NK-92 (cell line): ENCODE measurements around the gene PPIG.
"Not testable (repeated sequence)": the region's sequence is repeated elsewhere in the genome, so short reads cannot be mapped to it uniquely, and the experiment has no call there.

Source experiments
- DNase-seq: peaks from one replicate; lab custom pipeline; 2025; ENCODE audit not compliant: unreplicated experiment; lab: John Stamatoyannopoulos, UW

PPIG gene

DNA sequence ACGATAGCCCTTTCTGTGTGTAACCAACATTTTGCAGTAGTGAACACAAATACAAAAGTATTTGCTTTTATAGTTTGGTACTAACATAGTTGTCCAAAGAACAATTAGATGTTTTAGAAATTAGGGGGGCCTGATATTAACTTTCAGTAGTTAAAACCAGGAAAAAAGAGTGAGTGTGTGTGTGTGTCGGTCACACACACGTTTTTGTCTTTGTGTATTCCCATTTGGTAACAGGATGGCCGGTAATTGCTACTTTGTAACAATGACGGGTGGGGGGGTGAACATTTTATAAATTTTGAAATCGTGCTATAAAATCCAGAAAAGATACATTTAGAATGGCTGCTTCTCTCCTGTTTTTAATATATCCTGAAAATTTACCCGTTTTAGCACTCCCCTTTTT lies 1.5 kb downstream of the PPIG start:
- DNase-seq = no peak

DNA sequence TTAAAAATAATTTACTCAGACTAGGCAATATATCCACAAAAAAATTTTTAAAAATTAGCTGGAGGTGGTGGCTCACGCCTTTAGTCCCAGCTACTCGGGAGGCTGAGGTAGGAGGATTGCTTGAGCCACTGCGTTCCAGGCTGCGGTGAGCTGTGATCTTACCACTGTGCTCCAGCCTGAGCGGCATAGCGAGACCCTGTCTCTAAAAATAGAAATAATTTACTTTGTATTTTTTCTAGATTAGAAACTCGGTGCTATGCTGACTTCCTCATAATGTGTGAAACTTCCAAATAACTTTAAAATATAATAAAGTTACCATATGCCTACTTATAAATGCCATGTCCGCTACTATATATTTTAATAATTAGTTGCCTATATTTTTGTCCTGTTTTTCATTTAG lies 6.7 kb downstream of the PPIG start:
- no peak for DNase-seq

DNA sequence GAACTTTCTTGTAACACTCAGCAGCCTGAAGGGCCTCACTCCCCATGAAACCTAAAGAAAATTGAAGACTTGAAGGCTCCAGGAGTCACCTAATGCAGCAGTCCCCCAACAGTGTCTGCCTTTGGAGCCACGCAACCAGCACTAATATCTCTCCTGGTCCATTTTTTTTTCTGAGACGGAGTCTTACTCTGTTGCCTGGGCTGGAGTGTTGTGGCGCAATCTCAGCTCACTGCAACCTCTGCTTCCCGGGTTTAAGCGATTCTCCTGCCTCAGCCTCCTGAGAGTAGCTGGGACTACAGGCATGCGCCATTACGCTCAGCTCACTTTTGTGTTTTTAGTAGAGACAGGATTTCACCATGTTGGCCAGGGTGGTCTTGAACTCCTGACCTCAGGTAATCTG lies 12.4 kb downstream of the PPIG start:
- not testable (repeated sequence) for DNase-seq

DNA sequence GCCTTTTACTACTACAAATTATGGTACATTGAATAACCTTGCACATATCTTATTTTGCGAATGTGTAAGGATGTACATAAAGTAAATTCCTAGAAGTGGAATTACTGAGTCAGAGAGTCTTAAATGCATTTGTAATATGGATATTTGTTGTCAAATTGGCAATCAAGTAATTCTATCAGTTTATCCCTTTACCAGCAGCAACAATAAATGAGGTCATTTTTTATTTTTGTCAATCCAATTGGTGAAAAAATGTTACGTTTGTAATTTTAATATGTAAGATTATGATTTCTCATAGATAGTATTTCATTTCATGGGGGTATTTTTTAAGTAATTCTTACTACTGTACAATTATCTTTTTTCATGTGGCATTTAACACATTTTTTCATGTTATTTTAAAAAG lies 14.8 kb downstream of the PPIG start:
- DNase-seq = no peak

GRCh38 chr2:169599568-169599967 lies 15.4 kb downstream of the PPIG start:
- DNase-seq = no peak

- no peak for DNase-seq
Observed at GRCh38 chr2:169609264-169609663, 25.1 kb downstream of the PPIG start.

DNA sequence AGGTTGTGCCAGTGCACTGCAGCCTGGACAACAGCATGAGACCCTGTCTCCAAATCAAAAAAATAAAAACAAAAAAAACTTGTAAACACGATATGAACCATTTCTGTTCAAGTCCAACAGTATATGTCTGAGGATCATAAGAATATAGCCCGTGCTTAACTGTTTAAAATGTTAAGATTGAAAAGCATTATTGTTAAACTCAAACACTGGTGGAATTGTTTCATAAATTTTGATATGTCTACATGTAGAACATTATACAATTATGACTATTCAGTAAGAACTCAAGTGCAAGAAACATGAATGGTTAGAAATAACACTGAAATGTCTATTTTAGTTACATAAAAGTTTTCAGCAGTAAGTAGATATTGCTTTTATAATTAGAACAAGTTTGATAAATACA lies 29.7 kb downstream of the PPIG start:
- DNase-seq = no peak

GRCh38 chr2:169615982-169616381 lies 31.8 kb downstream of the PPIG start:
- not testable (repeated sequence) for DNase-seq

GRCh38 chr2:169619946-169620345 lies 35.8 kb downstream of the PPIG start:
- DNase-seq = no peak

DNA sequence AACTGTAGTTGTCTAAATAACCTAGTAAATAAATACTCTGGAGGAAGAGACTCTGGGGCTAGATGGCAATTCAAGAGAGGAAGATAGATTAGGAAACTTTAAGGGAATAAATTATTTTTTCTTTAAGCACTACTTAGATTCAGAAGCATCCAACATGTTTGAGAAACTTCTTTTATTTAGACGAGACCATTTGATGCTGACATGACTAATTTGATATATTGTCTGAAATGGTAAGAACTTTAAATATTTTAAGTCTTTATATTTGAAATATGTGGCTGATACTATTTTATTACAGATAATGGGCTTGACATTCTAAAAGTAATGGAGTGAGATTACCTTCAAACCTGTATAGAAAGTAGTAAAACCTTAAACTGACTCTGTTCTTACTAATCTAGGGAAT lies 36.4 kb downstream of the PPIG start:
- no peak for DNase-seq

DNA sequence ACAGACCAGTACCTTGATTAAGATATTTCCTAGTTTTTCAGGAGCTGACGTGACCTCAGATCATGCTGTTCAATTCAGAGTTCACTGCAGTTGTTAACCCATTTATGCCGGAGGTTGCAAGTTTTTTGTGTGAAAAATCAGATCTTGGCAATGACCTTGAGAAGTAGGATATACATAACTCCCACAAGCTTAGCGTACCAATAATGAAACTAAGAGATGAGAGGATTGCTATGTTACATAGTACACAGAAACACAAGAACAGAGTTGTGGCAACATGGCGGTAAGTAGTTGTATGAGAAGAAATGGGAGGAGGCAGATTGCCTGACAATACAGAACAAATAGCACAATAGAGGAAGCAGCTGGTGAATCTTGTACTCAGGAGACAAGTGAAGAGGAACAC lies 39.1 kb downstream of the PPIG start:
- no peak for DNase-seq

GRCh38 chr2:169625781-169626180 lies 41.6 kb downstream of the PPIG start:
- no peak for DNase-seq

DNA sequence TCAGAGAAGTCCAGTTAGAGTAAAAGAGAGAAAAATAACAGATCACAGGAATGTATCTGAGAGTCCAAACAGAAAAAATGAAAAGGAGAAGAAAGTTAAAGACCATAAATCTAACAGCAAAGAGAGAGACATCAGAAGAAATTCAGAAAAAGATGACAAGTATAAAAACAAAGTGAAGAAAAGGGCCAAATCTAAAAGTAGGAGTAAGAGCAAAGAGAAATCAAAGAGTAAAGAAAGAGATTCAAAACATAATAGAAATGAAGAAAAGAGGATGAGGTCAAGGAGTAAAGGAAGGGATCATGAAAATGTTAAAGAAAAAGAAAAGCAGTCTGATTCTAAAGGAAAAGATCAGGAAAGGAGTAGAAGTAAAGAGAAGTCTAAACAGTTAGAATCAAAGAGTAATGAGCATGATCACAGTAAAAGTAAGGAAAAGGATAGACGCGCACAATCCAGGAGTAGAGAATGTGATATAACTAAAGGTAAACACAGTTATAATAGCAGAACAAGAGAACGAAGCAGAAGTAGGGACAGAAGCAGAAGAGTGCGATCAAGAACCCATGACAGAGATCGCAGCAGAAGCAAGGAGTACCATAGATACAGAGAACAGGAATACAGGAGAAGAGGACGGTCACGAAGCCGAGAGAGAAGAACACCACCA lies 52.4 kb downstream of the PPIG start:
- no peak for DNase-seq

DNA sequence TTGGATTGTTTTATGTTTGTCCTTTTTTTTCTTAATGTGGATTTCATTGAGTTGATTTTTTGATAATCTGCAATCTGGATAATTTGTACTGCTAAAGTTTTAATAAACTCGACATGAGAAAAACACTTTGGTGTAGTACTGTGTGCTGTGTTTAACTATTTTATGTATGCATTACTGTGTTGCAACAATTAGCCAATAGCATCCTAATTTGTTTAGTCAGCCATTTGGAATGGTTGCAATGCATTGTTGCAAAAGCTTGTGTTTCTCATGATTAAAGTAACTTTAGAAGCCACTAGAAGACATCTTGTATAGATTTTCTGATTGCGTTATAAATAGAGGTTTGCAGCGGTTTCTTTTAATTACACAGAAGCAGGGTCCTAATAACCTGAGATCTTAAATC lies 53.5 kb downstream of the PPIG start:
- DNase-seq = no peak

DNA sequence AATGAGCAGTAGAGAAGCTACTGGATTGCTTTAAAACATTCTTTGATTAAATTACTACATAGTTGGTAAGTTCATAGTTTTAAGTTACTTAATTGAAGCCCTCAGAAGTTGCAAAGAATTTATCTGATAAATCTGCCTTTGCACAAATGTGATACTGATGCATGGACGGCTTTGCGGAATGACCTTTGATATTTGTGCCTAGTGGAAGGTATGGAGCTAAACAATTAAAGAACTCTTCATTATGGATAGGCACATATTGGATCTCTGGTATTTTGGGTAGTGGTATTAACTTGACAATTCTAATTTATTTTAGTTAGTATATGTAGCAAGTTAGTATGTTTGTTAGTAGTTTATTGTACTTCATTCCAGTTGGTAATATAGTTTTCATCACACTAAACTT lies 56.0 kb downstream of the PPIG start:
- DNase-seq = no peak

DNA sequence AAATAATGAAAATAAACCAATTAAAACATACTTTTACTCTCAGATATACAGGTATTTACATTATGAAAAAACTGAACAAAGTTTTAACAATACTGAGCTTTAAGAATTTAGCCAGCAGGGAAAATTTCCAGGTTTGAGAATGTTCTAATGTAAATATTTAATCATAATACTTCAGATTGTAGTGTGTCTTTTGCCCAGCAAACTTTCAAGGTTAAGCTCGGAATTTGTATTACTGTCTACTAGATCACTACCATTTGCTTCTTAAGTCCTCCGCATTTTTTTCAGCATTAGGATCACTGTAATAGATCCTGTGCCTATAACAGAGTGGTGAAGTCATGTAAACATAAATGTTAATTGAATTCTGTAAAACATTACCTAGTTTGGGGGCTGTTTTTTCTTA lies 57.3 kb downstream of the PPIG start:
- no peak for DNase-seq

GRCh38 chr2:169644173-169644572 lies 60.0 kb downstream of the PPIG start:
- no peak for DNase-seq

GRCh38 chr2:169647496-169647895 lies 63.3 kb downstream of the PPIG start:
- no peak for DNase-seq

DNA sequence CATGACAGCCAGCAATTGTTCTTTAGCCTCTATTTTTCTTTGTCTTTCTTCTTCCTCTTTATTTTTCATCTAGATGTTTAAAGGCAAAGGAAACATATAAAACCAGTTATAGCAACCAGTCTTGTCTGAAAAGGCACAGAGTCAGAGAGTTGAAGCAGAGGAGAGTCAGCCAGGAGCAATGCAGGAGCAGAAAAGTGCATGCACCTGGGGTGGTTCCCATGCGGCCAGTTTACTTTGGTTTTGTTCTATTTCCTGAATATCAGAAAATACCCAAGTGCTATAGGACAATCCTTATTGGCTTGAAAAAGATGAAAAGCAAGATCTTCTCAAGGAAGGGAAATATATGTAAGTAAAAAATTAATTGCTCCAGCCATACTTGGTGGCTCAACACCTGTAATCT lies 65.1 kb downstream of the PPIG start:
- DNase-seq = no peak

DNA sequence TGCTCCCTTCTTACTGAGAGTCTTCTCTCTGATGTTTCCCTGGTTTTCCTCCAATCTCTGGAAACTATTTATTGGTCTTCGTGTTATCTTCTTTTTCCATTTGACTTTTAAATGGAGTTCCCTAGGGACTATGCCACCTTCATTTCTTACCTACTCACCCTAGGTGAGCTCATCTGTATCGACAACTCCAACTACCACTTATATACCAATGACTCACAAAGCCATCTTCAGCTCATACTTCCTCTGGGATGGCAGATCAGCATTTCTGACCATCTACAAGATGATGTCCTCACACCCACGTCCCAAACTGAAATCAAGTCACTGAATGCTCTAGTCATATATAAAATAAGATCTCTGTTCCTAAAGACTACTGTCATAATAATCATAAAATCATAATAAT lies 69.5 kb downstream of the PPIG start:
- DNase-seq = no peak

DNA sequence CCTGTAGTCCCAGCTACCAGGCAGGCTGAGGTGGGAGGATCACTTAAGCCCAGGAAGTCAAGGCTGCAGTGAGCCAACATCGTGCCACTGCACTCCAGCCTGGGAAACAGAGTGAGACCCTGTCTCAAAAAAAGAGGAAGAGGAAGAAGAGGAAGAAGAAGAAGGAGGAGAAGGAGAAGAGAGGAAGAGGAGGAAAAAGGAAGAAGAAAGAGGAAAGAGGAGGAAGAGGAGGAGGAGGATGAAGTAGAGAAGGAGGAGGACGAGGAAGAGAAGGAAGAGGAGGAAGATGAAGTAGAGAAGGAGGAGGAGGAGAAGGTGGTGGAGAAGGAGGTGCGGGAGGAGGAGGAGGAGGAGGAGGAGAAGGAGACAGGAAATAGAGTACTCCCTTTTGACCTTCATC lies 72.0 kb downstream of the PPIG start:
- DNase-seq = no peak

DNA sequence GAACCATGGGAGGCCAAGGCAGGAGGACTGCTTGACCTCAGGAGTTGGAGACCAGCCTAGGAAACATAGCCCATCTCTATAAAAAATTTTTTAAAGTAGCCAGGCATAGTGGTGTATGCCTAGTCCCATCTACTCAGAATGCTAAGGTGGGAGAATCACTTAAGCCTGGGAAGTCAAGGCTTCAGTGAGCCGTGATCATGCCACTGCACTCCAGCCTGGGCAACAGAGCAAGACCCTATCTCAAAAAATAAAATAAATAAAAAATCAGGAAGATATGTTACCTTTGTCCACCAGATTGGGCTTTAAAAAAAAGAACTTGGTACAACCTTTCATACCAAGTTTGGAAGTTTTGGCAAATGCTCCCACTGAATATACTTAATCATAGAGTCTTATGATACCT lies 74.7 kb downstream of the PPIG start:
- no peak for DNase-seq

GRCh38 chr2:169659320-169659719 lies 75.2 kb downstream of the PPIG start:
- no peak for DNase-seq

DNA sequence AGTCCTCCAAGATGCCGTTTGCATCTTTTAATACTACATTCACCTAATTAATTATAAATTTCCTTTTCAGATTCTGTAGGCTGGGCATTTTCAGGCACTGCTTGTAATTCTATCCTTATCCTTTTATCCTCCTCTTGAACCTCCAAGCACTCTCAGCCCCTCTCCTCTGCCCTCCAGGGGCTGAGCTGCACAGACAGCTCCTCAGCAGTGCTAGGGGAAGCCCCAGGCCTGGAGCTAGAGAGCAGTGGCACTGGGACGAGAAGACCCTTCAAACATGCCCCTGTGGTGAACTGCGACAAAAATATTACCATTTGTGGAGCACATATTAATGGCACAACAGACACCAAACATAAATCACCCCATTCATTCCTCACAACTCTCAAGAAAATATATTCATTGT lies 77.1 kb downstream of the PPIG start:
- DNase-seq = no peak
